ENCODE results near the gene CUBN. TPM values are rescaled to one million over a fixed set of nuclear protein-coding genes. Genes with fewer than 3 reads are reported as not detected.

The CUBN gene
- total and polyA plus RNA-seq, 2 of the 13 experiments (the other 11 are each of a cell fraction or from before 2014, with no cell fraction given), result 0.27 to 0.32 TPM

- CTCF ChIA-PET (ENCODE audit: low intra/inter-chr PET ratio, low total read pairs), result no interaction called here
- in situ Hi-C loops (cut with HindIII; ENCODE audit: extremely low pct_ligation_motif_present, low pct_unique_long_range_greater_than_20kb) (no loop called here), intact Hi-C loops (cut with micrococcal nuclease; ENCODE audit: unreplicated experiment) (no loop called here)
- ATAC-seq, result no peak
- H3K4me1 ChIP-seq (ENCODE audit: insufficient read depth, low read length), result no peaks in the 10 kb centered on the region
- WGBS (ENCODE audit: low lambda C conversion rate), result 37% methylated on average over 8 of the region's 8 CpGs
- H4K20me1 ChIP-seq (ENCODE audit: insufficient read depth, low read length), result no peaks in the 10 kb centered on the region
- TF ChIP-seq ZNF746 (CRISPR knock-in tag; IDR thresholded peaks at IDR 0.05), result no peak
- DNase-seq (ENCODE audit: low spot score), result no peak
- H3K79me2 ChIP-seq (ENCODE audit: insufficient read depth, low read length), result no peaks in the 10 kb centered on the region
- no peak overlapping the region for H3K4me2 ChIP-seq (ENCODE audit: low read depth, low read length)
- H3K9ac ChIP-seq (ENCODE audit: insufficient read depth, low read depth, low read length), result no peak overlapping the region
- no TSS peak for BruUV-seq (replicated peaks)
- no peak overlapping the region for H3K27ac ChIP-seq (ENCODE audit: extremely low read length, insufficient read depth, low read length)
- POLR2A ChIA-PET, result no interaction called here
- no peak for FAIRE-seq
- no peaks in the 10 kb centered on the region for H3K36me3 ChIP-seq (replicated peaks in 1 of 2; ENCODE audit: control insufficient read depth in 1 of 2, insufficient read depth in 2 of 2, low read length in 2 of 2)
- H3K9me3 ChIP-seq (ENCODE audit: low read length), result no peaks in the 10 kb centered on the region
- no peaks in the 10 kb centered on the region for H3K27me3 ChIP-seq (ENCODE audit: control insufficient read depth in 1 of 2, insufficient read depth in 2 of 2, low read length in 2 of 2)
- no peak overlapping the region for H2AFZ ChIP-seq (ENCODE audit: low read length)
- H3K4me3 ChIP-seq (replicated peaks in 1 of 3; ENCODE audit: insufficient read depth in 1 of 3, low read depth in 2 of 3, low read length in 3 of 3), result no peak overlapping the region
These were observed 86.0 kb downstream of the CUBN start for GRCh38 chr10:17043586-17043985.

- Histone ChIP-seq H4K20me1 (ENCODE audit: insufficient read depth, low read length) (no peaks in the 10 kb centered on the region), H3K4me1 (ENCODE audit: insufficient read depth, low read length) (no peaks in the 10 kb centered on the region), H3K9ac (ENCODE audit: insufficient read depth, low read depth, low read length) (no peak overlapping the region), H2AFZ (ENCODE audit: low read length) (no peak overlapping the region), H3K27ac (ENCODE audit: extremely low read length, insufficient read depth, low read length) (no peak overlapping the region), H3K4me2 (ENCODE audit: low read depth, low read length) (no peak overlapping the region), H3K4me3 (replicated peaks in 1 of 3; ENCODE audit: insufficient read depth in 1 of 3, low read depth in 2 of 3, low read length in 3 of 3) (no peak overlapping the region), H3K27me3 (ENCODE audit: control insufficient read depth in 1 of 2, insufficient read depth in 2 of 2, low read length in 2 of 2) (no peaks in the 10 kb centered on the region), H3K9me3 (ENCODE audit: low read length) (no peaks in the 10 kb centered on the region), H3K36me3 (replicated peaks in 1 of 2; ENCODE audit: control insufficient read depth in 1 of 2, insufficient read depth in 2 of 2, low read length in 2 of 2) (no peaks in the 10 kb centered on the region), H3K79me2 (ENCODE audit: insufficient read depth, low read length) (no peaks in the 10 kb centered on the region)
- in situ Hi-C loops (cut with HindIII; ENCODE audit: extremely low pct_ligation_motif_present, low pct_unique_long_range_greater_than_20kb) (no loop called here), intact Hi-C loops (cut with micrococcal nuclease; ENCODE audit: unreplicated experiment) (no loop called here)
- DNase-seq (ENCODE audit: low spot score), result no peak
- no peak for FAIRE-seq
- no TSS peak for BruUV-seq (replicated peaks)
- POLR2A ChIA-PET, result no interaction called here
- CTCF ChIA-PET (ENCODE audit: low intra/inter-chr PET ratio, low total read pairs), result no interaction called here
- 22% methylated on average over 7 of the region's 7 CpGs for WGBS (ENCODE audit: low lambda C conversion rate)
- ATAC-seq, result no peak
- TF ChIP-seq AGO1 (IDR thresholded peaks at IDR 0.05; ENCODE audit: low read depth, low read length, poor library complexity, severe bottlenecking) (no peak), FOXA3 (CRISPR knock-in tag; IDR thresholded peaks at IDR 0.05) (no peak), ZNF782 (CRISPR knock-in tag; IDR thresholded peaks at IDR 0.05; ENCODE audit: borderline replicate concordance) (no peak), WIZ (CRISPR knock-in tag; IDR thresholded peaks at IDR 0.05) (no peak), NKX3-1 (CRISPR knock-in tag; IDR thresholded peaks at IDR 0.05) (no peak), TCF7 (IDR thresholded peaks at IDR 0.05; ENCODE audit: low read depth) (no peak), ZNF350 (CRISPR knock-in tag; IDR thresholded peaks at IDR 0.05; ENCODE audit: borderline replicate concordance, low read depth) (no peak), LRRFIP1 (CRISPR knock-in tag; conservative IDR thresholded peaks at IDR 0.05) (no peak), PRDM10 (CRISPR knock-in tag; IDR thresholded peaks at IDR 0.05; ENCODE audit: low read depth) (no peak), ZNF619 (CRISPR knock-in tag; IDR thresholded peaks at IDR 0.05) (no peak)
These were observed 87.7 kb downstream of the CUBN start for GRCh38 chr10:17041626-17042520.
